ENCODE data around the gene SEMA4G.

SEMA4G gene

GRCh38 chr10:101005869-101006567 is 36.7 kb downstream of the SEMA4G start:
- no peak overlapping the region for H3K4me3 ChIP-seq (ENCODE audit: low read depth, low read length)
- no peak overlapping the region for H3K9ac ChIP-seq (ENCODE audit: low read depth, low read length)
- H3K36me3 ChIP-seq (ENCODE audit: control insufficient read depth, insufficient read depth, low read length), result peaks cover 20% of the 10 kb centered on the region
- no peaks in the 10 kb centered on the region for H3K4me1 ChIP-seq (ENCODE audit: control insufficient read depth, insufficient read depth, low read length)
- no peaks in the 10 kb centered on the region for H3K9me3 ChIP-seq (ENCODE audit: control insufficient read depth, insufficient read depth, low read length)
- H3K27me3 ChIP-seq (ENCODE audit: control insufficient read depth, insufficient read depth, low read length), result no peaks in the 10 kb centered on the region

GRCh38 chr10:101006593-101007098 is 37.3 kb downstream of the SEMA4G start:
- peaks cover 20% of the 10 kb centered on the region for H3K36me3 ChIP-seq (ENCODE audit: control insufficient read depth, insufficient read depth, low read length)
- H3K9ac ChIP-seq (ENCODE audit: low read depth, low read length), result no peak overlapping the region
- no peaks in the 10 kb centered on the region for H3K4me1 ChIP-seq (ENCODE audit: control insufficient read depth, insufficient read depth, low read length)

GRCh38 chr10:101007099-101007711 is 37.9 kb downstream of the SEMA4G start:
- Histone ChIP-seq H3K4me3 (ENCODE audit: low read depth, low read length) (no peak overlapping the region), H3K27me3 (ENCODE audit: control insufficient read depth, insufficient read depth, low read length) (no peaks in the 10 kb centered on the region), H3K9ac (ENCODE audit: low read depth, low read length) (no peak overlapping the region), H3K36me3 (ENCODE audit: control insufficient read depth, insufficient read depth, low read length) (peaks cover 20% of the 10 kb centered on the region), H3K4me1 (ENCODE audit: control insufficient read depth, insufficient read depth, low read length) (no peaks in the 10 kb centered on the region), H3K9me3 (ENCODE audit: control insufficient read depth, insufficient read depth, low read length) (no peaks in the 10 kb centered on the region)

More at GRCh38 chr10:101006593-101007098, 37.3 kb downstream of the SEMA4G start:
- no peak overlapping the region for H3K4me3 ChIP-seq (ENCODE audit: low read depth, low read length)
- H3K27me3 ChIP-seq (ENCODE audit: control insufficient read depth, insufficient read depth, low read length), result no peaks in the 10 kb centered on the region
- H3K9me3 ChIP-seq (ENCODE audit: control insufficient read depth, insufficient read depth, low read length), result no peaks in the 10 kb centered on the region

GRCh38 chr10:101007915-101008822 is 38.9 kb downstream of the SEMA4G start:
- Histone ChIP-seq H3K9me3 (ENCODE audit: control insufficient read depth, insufficient read depth, low read length) (no peaks in the 10 kb centered on the region), H3K27me3 (ENCODE audit: control insufficient read depth, insufficient read depth, low read length) (no peaks in the 10 kb centered on the region), H3K4me3 (ENCODE audit: low read depth, low read length) (no peak overlapping the region), H3K4me1 (ENCODE audit: control insufficient read depth, insufficient read depth, low read length) (no peaks in the 10 kb centered on the region), H3K9ac (ENCODE audit: low read depth, low read length) (no peak overlapping the region), H3K36me3 (ENCODE audit: control insufficient read depth, insufficient read depth, low read length) (peaks cover 14% of the 10 kb centered on the region)

GRCh38 chr10:101008823-101009423 is 39.6 kb downstream of the SEMA4G start:
- Histone ChIP-seq H3K27me3 (ENCODE audit: control insufficient read depth, insufficient read depth, low read length) (no peaks in the 10 kb centered on the region), H3K36me3 (ENCODE audit: control insufficient read depth, insufficient read depth, low read length) (peaks cover 14% of the 10 kb centered on the region), H3K9me3 (ENCODE audit: control insufficient read depth, insufficient read depth, low read length) (no peaks in the 10 kb centered on the region), H3K4me3 (ENCODE audit: low read depth, low read length) (no peak overlapping the region), H3K9ac (ENCODE audit: low read depth, low read length) (no peak overlapping the region), H3K4me1 (ENCODE audit: control insufficient read depth, insufficient read depth, low read length) (no peaks in the 10 kb centered on the region)

GRCh38 chr10:101010329-101010728 is 41.0 kb downstream of the SEMA4G start:
- no peaks in the 10 kb centered on the region for H3K4me1 ChIP-seq (ENCODE audit: control insufficient read depth, insufficient read depth, low read length)
- peaks cover 10% of the 10 kb centered on the region for H3K27me3 ChIP-seq (ENCODE audit: control insufficient read depth, insufficient read depth, low read length)
- H3K9me3 ChIP-seq (ENCODE audit: control insufficient read depth, insufficient read depth, low read length), result no peaks in the 10 kb centered on the region
- peaks cover 13% of the 10 kb centered on the region for H3K36me3 ChIP-seq (ENCODE audit: control insufficient read depth, insufficient read depth, low read length)
- H3K9ac ChIP-seq (ENCODE audit: low read depth, low read length), result no peak overlapping the region
- H3K4me3 ChIP-seq (ENCODE audit: low read depth, low read length), result no peak overlapping the region

- H3K9ac ChIP-seq (ENCODE audit: low read depth, low read length), result no peak overlapping the region
These were observed 42.5 kb downstream of the SEMA4G start for GRCh38 chr10:101011517-101012423.

GRCh38 chr10:101012525-101013364 is 43.4 kb downstream of the SEMA4G start:
- Histone ChIP-seq H3K36me3 (ENCODE audit: control insufficient read depth, insufficient read depth, low read length) (no peaks in the 10 kb centered on the region), H3K4me1 (ENCODE audit: control insufficient read depth, insufficient read depth, low read length) (no peaks in the 10 kb centered on the region), H3K4me3 (ENCODE audit: low read depth, low read length) (no peak overlapping the region), H3K9me3 (ENCODE audit: control insufficient read depth, insufficient read depth, low read length) (no peaks in the 10 kb centered on the region), H3K9ac (ENCODE audit: low read depth, low read length) (no peak overlapping the region), H3K27me3 (ENCODE audit: control insufficient read depth, insufficient read depth, low read length) (peaks cover 30% of the 10 kb centered on the region)

More at GRCh38 chr10:101011517-101012423, 42.5 kb downstream of the SEMA4G start:
- peaks cover 20% of the 10 kb centered on the region for H3K27me3 ChIP-seq (ENCODE audit: control insufficient read depth, insufficient read depth, low read length)
- H3K4me1 ChIP-seq (ENCODE audit: control insufficient read depth, insufficient read depth, low read length), result no peaks in the 10 kb centered on the region
- no peak overlapping the region for H3K4me3 ChIP-seq (ENCODE audit: low read depth, low read length)
- peaks cover 4% of the 10 kb centered on the region for H3K36me3 ChIP-seq (ENCODE audit: control insufficient read depth, insufficient read depth, low read length)
- H3K9me3 ChIP-seq (ENCODE audit: control insufficient read depth, insufficient read depth, low read length), result no peaks in the 10 kb centered on the region

- H3K4me1 ChIP-seq (ENCODE audit: control insufficient read depth, insufficient read depth, low read length), result no peaks in the 10 kb centered on the region
- peaks cover 37% of the 10 kb centered on the region for H3K27me3 ChIP-seq (ENCODE audit: control insufficient read depth, insufficient read depth, low read length)
- H3K9me3 ChIP-seq (ENCODE audit: control insufficient read depth, insufficient read depth, low read length), result no peaks in the 10 kb centered on the region
- no peaks in the 10 kb centered on the region for H3K36me3 ChIP-seq (ENCODE audit: control insufficient read depth, insufficient read depth, low read length)
- no peak overlapping the region for H3K9ac ChIP-seq (ENCODE audit: low read depth, low read length)
- H3K4me3 ChIP-seq (ENCODE audit: low read depth, low read length), result no peak overlapping the region
These were observed 44.1 kb downstream of the SEMA4G start for GRCh38 chr10:101013365-101013825.
